B cell (primary cell): ENCODE results near the gene SMU1. TPM values are rescaled to one million over a fixed set of nuclear protein-coding genes. Genes with fewer than 3 reads are reported as not detected.
A peak's percentile ranks its signal among the peaks of the same experiment; 100 is the strongest.

Experiments used
- ATAC-seq: fragments of 200-7000 bp; cut with Tn5 transposase; one replicate; pipeline ENCODE4 v1.10.0; 2021; ENCODE audit warnings: low read depth, mild to moderate bottlenecking, moderate number of reproducible peaks, moderate library complexity
- CTCF ChIA-PET: fragments of 350-600 bp; sonication (Branson Sonifier 250); formaldehyde crosslinking; loops from one replicate; lab custom pipeline; 2021; ENCODE audit warnings: antibody characterized with exemption, inconsistent platforms; lab: Charles Lee
- POLR2A ChIA-PET: fragments of 350-600 bp; sonication (Branson Sonifier 250); formaldehyde crosslinking; loops from one replicate; lab custom pipeline; 2021; ENCODE audit warnings: antibody characterized with exemption; lab: Charles Lee
- DNase-seq: peaks from one replicate; pipeline ENCODE4 v3.0.0; 2013
- H2AFZ ChIP-seq: 2 replicates; pipeline ENCODE4 v1.6.1; 2012; ENCODE audit warnings: mild to moderate bottlenecking, low read depth, low read length; ENCODE audit not compliant: insufficient read depth, poor library complexity, severe bottlenecking
- H3K27ac ChIP-seq, 2 donors: 1 replicate in 1 of 2; 2 replicates in 1 of 2; pipeline ENCODE4 v1.5.1; 2012 to 2013; ENCODE audit warnings: low read length in 2 of 2, mild to moderate bottlenecking in 2 of 2, moderate library complexity in 1 of 2
- H3K27me3 ChIP-seq, 4 experiments: fragments of 200-600 bp in 1 of 4; sonication (generic) in 1 of 4; replicated peaks in 1 of 4; 1 replicate in 2 of 4; 2 replicates in 2 of 4; pipeline versions ENCODE4 v1.6.1 to v1.7.0; 2013 to 2016; ENCODE audit warnings: low read length in 3 of 4, mild to moderate bottlenecking in 2 of 4, mixed read lengths in 1 of 4, moderate library complexity in 1 of 4; ENCODE audit not compliant: insufficient read depth in 4 of 4, control insufficient read depth in 3 of 4; ENCODE audit errors: control extremely low read depth in 1 of 4
- H3K36me3 ChIP-seq, 2 experiments: replicated peaks in 1 of 2; 1 replicate in 1 of 2; 2 replicates in 1 of 2; pipeline versions ENCODE4 v1.6.1 to v1.7.1; 2013; ENCODE audit warnings: low read length in 1 of 2; ENCODE audit not compliant: insufficient read depth in 2 of 2, control insufficient read depth in 1 of 2; ENCODE audit errors: control extremely low read depth in 1 of 2, extremely low read depth in 1 of 2
- H3K4me1 ChIP-seq, 2 donors: fragments of 200-600 bp in 1 of 2; sonication (generic) in 1 of 2; 1 replicate in 1 of 2; 2 replicates in 1 of 2; pipeline versions ENCODE4 v1.5.1 to v1.6.1; 2013 to 2017; ENCODE audit warnings: low read length in 2 of 2; ENCODE audit not compliant: control insufficient read depth in 2 of 2, insufficient read depth in 2 of 2
- H3K4me2 ChIP-seq: replicated peaks from 2 replicates; pipeline ENCODE3; 2012; ENCODE audit warnings: mild to moderate bottlenecking, low read depth, low read length; ENCODE audit not compliant: poor library complexity, severe bottlenecking
- H3K4me3 ChIP-seq, 5 experiments: fragments of 200-600 bp in 1 of 5; sonication (generic) in 1 of 5; 1 replicate in 3 of 5; 2 replicates in 2 of 5; pipeline versions ENCODE4 v1.5.1 to v1.7.0; 2011 to 2016; ENCODE audit warnings: low read length in 4 of 5, mild to moderate bottlenecking in 4 of 5, low read depth in 2 of 5, control low read depth in 1 of 5, moderate library complexity in 1 of 5; ENCODE audit not compliant: insufficient read depth in 1 of 5; ENCODE audit errors: control extremely low read depth in 1 of 5, extremely low read depth in 1 of 5
- H3K79me2 ChIP-seq: fragments of 200-600 bp; sonication (generic); one replicate; pipeline ENCODE4 v1.6.0; 2016; ENCODE audit warnings: low read length; ENCODE audit not compliant: control insufficient read depth, insufficient read depth
- H3K9ac ChIP-seq: fragments of 200-600 bp; sonication (generic); 2 replicates; pipeline ENCODE4 v1.6.1; 2017; ENCODE audit warnings: mild to moderate bottlenecking, low read length, moderate library complexity
- H3K9me3 ChIP-seq, 3 donors: one replicate each; pipeline versions ENCODE4 v1.6.1 to v1.7.1; 2013; ENCODE audit warnings: low read length in 2 of 3; ENCODE audit not compliant: control insufficient read depth in 2 of 3, insufficient read depth in 1 of 3; ENCODE audit errors: control extremely low read depth in 1 of 3
- H4K20me1 ChIP-seq: 2 replicates; pipeline ENCODE4 v1.6.0; 2012; ENCODE audit warnings: mild to moderate bottlenecking, low read length; ENCODE audit not compliant: insufficient read depth, control insufficient read depth, poor library complexity, severe bottlenecking
- H3K27ac Mint-ChIP-seq: one replicate; pipeline ENCODE4 v1.8.0; 2021; ENCODE audit warnings: mixed read lengths
- H3K27me3 Mint-ChIP-seq: one replicate; pipeline ENCODE4 v1.8.0; 2021; ENCODE audit warnings: mixed read lengths
- H3K4me1 Mint-ChIP-seq: one replicate; pipeline ENCODE4 v1.8.0; 2021; ENCODE audit warnings: mixed read lengths
- H3K4me3 Mint-ChIP-seq: one replicate; pipeline ENCODE4 v1.8.0; 2021; ENCODE audit warnings: mixed read lengths
- H3K9me3 Mint-ChIP-seq: one replicate; pipeline ENCODE4 v1.8.0; 2022; ENCODE audit warnings: mixed read lengths; ENCODE audit not compliant: insufficient read depth
- EZH2 ChIP-seq: IDR thresholded peaks from 2 replicates; pipeline ENCODE4 v1.6.1; 2012; ENCODE audit warnings: borderline replicate concordance, low read depth, mild to moderate bottlenecking, moderate library complexity, low read length; ENCODE audit not compliant: insufficient read depth, poor library complexity, severe bottlenecking
- WGBS: methylation state at CpG from one replicate; pipeline ENCODE4 v1.1.5; 2013; ENCODE audit warnings: missing lambda C conversion rate; ENCODE audit not compliant: insufficient coverage; 5-methylcytosine and 5-hydroxymethylcytosine counted together
- intact Hi-C: fragments of 100-400 bp; cut with micrococcal nuclease; formaldehyde crosslinking; loops from one replicate; pipeline ENCODE4 v1.10.0; 2022
- polyA plus RNA-seq: library from polyadenylated mRNA; depleted of rRNA; stranded (reverse); fragments of >200 nt; gene quantifications from 2 replicates; pipeline ENCODE4 v1.2.3, GENCODE V29; 2012
- total RNA-seq, 2 donors: library from RNA; stranded (reverse); fragments of 120-200 nt in 1 of 2; gene quantifications; 1 replicate in 1 of 2; 2 replicates in 1 of 2; pipeline versions ENCODE4 v1.2.3 to v1.2.4, GENCODE V29; 2013 to 2022
- TF ChIP-seq, protein P1 (sequence below): fragments of 200-600 bp; IDR thresholded peaks from one replicate; pipeline ENCODE4 v1.8.0; 2022; ENCODE audit warnings: antibody characterized with exemption, mild to moderate bottlenecking

SMU1 gene
- total and polyA plus RNA-seq, 2 donors (not counting 1 experiment from before 2014, with no cell fraction given), result 6.2 to 26.3 TPM

DNA sequence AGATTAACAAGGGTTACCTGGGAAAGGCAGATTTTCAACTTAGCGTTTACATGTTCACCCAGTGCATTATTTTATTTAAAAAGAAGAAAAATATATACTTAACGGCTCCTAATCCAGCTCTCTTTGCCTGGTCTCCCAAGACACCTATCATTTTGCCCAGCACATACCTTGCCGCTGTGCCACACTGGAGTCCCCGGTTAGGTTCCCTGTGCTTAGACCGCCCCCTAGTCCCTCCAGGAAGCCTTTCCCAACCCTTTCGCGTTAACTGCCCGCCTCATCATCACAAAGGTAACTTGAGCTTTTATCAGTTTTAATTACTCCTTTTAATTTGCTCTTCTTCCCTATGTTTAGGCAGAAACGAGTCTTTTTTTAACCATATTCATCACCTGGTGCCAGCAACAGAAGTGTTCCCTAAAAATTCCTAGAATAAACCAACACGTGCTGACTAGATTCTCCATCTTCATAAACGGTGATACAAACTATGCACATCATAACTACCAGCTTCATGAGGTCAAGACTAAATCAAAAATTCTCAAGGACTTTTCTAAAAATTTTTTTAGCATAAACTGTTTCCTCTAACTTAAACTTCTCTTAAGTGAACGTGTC, 31.7 kb downstream of the SMU1 start:
- H4K20me1 ChIP-seq, result no peaks in the 10 kb centered on the region
- H3K36me3 ChIP-seq, result peaks cover 8 to 32% of the 10 kb centered on the region in 2 experiments
- intact Hi-C loops, result loop anchor here (1.0 to 2.0 kb wide), 2 partner anchors 20 to 43 kb away; partner anchors contain the start of genes APTX and DNAJA1
- DNase-seq (no peak), ATAC-seq (no peak)
- no peaks in the 10 kb centered on the region for H3K9me3 ChIP-seq
- no peaks in the 10 kb centered on the region for H3K27me3 Mint-ChIP-seq
- CTCF ChIA-PET, result interaction anchor here (0.7 kb wide), 1 partner anchor 19 kb away, joined by 3 read pairs; no protein-coding TSS in a partner anchor
- peak overlapping the region; percentile 61 for H3K9ac ChIP-seq
- no peaks in the 10 kb centered on the region for H3K9me3 Mint-ChIP-seq
- no peaks in the 10 kb centered on the region for H3K27me3 ChIP-seq
- TF ChIP-seq, protein P1, sequence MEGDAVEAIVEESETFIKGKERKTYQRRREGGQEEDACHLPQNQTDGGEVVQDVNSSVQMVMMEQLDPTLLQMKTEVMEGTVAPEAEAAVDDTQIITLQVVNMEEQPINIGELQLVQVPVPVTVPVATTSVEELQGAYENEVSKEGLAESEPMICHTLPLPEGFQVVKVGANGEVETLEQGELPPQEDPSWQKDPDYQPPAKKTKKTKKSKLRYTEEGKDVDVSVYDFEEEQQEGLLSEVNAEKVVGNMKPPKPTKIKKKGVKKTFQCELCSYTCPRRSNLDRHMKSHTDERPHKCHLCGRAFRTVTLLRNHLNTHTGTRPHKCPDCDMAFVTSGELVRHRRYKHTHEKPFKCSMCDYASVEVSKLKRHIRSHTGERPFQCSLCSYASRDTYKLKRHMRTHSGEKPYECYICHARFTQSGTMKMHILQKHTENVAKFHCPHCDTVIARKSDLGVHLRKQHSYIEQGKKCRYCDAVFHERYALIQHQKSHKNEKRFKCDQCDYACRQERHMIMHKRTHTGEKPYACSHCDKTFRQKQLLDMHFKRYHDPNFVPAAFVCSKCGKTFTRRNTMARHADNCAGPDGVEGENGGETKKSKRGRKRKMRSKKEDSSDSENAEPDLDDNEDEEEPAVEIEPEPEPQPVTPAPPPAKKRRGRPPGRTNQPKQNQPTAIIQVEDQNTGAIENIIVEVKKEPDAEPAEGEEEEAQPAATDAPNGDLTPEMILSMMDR, result no peak
- TF ChIP-seq EZH2, result no peak
- peaks cover 2% of the 10 kb centered on the region for H3K79me2 ChIP-seq
- peak overlapping the region; percentile 8 to 63 (median 51) for H3K4me3 ChIP-seq
- 91% methylated on average over 9 of the region's 12 CpGs for WGBS
- POLR2A ChIA-PET, result interaction anchor here (0.6 to 1.0 kb wide), 2 partner anchors 21 to 104 kb away, joined by 3 to 5 read pairs; no protein-coding TSS in a partner anchor
- peak overlapping the region; percentile 63 for H2AFZ ChIP-seq
- peak overlapping the region; percentile 90 for H3K4me3 Mint-ChIP-seq
- H3K4me1 ChIP-seq, result peaks cover 4 to 14% of the 10 kb centered on the region in 2 donors
- H3K4me2 ChIP-seq, result peak overlapping the region; percentile 78
- H3K4me1 Mint-ChIP-seq, result peaks cover 19% of the 10 kb centered on the region
- H3K27ac ChIP-seq, result peak overlapping the region in 1 of 2 donors; percentile 21
- peak overlapping the region; percentile 84 for H3K27ac Mint-ChIP-seq
